Upper lobe of left lung (tissue), 4 donors: Measurements from ENCODE around the gene COL4A6.

Experiments
- EP300 ChIP-seq, 4 donors: sonication (generic); formaldehyde crosslinking; IDR thresholded peaks; one replicate each; pipeline ENCODE4 v1.5.1; 2017; ENCODE audit warnings: antibody characterized with exemption in 4 of 4, control low read depth in 2 of 4
- POLR2AphosphoS5 ChIP-seq, 2 donors: sonication (generic); formaldehyde crosslinking; IDR thresholded peaks; one replicate each; pipeline ENCODE4 v1.5.1; 2017; ENCODE audit warnings: antibody characterized with exemption in 2 of 2
- TF ChIP-seq, protein P1 (sequence below), 6 experiments: fragments of 450-650 bp in 4 of 6; fragments of 200-600 bp in 2 of 6; sonication (generic) in 2 of 6; IDR thresholded peaks; one replicate each; pipeline ENCODE4 v1.5.1; 2016 to 2019; ENCODE audit warnings: antibody characterized with exemption in 6 of 6

- TF ChIP-seq, protein P1, sequence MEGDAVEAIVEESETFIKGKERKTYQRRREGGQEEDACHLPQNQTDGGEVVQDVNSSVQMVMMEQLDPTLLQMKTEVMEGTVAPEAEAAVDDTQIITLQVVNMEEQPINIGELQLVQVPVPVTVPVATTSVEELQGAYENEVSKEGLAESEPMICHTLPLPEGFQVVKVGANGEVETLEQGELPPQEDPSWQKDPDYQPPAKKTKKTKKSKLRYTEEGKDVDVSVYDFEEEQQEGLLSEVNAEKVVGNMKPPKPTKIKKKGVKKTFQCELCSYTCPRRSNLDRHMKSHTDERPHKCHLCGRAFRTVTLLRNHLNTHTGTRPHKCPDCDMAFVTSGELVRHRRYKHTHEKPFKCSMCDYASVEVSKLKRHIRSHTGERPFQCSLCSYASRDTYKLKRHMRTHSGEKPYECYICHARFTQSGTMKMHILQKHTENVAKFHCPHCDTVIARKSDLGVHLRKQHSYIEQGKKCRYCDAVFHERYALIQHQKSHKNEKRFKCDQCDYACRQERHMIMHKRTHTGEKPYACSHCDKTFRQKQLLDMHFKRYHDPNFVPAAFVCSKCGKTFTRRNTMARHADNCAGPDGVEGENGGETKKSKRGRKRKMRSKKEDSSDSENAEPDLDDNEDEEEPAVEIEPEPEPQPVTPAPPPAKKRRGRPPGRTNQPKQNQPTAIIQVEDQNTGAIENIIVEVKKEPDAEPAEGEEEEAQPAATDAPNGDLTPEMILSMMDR (IDR thresholded peaks at IDR 0.05) = no peak
- TF ChIP-seq EP300 (IDR thresholded peaks at IDR 0.05) (no peak), POLR2AphosphoS5 (IDR thresholded peaks at IDR 0.05) (no peak)
These were observed 15.6 kb upstream of the COL4A6 start for GRCh38 chrX:108453841-108454240.
